Neural cell (in vitro differentiated cells): ENCODE measurements around the gene PTRH2. TPM values are rescaled to one million over a fixed set of nuclear protein-coding genes. Genes with fewer than 3 reads are reported as not detected.
"Not testable (repeated sequence)": the region's sequence is repeated elsewhere in the genome, so short reads cannot be mapped to it uniquely, and the experiment has no call there.

Source experiments
- H2AFZ ChIP-seq: fragments of 200-600, 300-800 bp; sonication (generic), shearing (Covaris generic); 2 replicates; pipeline ENCODE4 v1.6.0; 2014; ENCODE audit warnings: low read depth, mild to moderate bottlenecking, antibody characterized with exemption, low read length, moderate library complexity
- H3F3A ChIP-seq: fragments of 200-600 bp; shearing (Covaris generic); 2 replicates; pipeline ENCODE4 v1.6.1; 2016; ENCODE audit warnings: mild to moderate bottlenecking, moderate library complexity, mixed read lengths, antibody characterized with exemption, low read length; ENCODE audit not compliant: insufficient read depth, poor library complexity, severe bottlenecking
- H3K27ac ChIP-seq: fragments of 200-600, 300-800 bp; sonication (generic), shearing (Covaris generic); 2 replicates; pipeline ENCODE4 v1.5.1; 2014; ENCODE audit warnings: mild to moderate bottlenecking, low read length, moderate library complexity
- H3K27me3 ChIP-seq: fragments of 300-800, 200-600 bp; sonication (generic), shearing (Covaris generic); 2 replicates; pipeline ENCODE4 v1.6.0; 2014; ENCODE audit warnings: mild to moderate bottlenecking, low read depth, low read length, moderate library complexity; ENCODE audit not compliant: insufficient read depth
- H3K36me3 ChIP-seq: fragments of 300-800, 200-600 bp; sonication (generic), shearing (Covaris generic); 2 replicates; pipeline ENCODE4 v1.5.1; 2014; ENCODE audit warnings: mild to moderate bottlenecking, antibody characterized with exemption, low read length, moderate library complexity; ENCODE audit not compliant: insufficient read depth
- H3K4me2 ChIP-seq: fragments of 300-800, 200-600 bp; sonication (generic), shearing (Covaris generic); 2 replicates; pipeline ENCODE4 v1.6.0; 2014; ENCODE audit warnings: mild to moderate bottlenecking, low read length
- H3K4me3 ChIP-seq: fragments of 300-800, 200-600 bp; sonication (generic), shearing (Covaris generic); 2 replicates; pipeline ENCODE4 v1.5.1; 2014; ENCODE audit warnings: mild to moderate bottlenecking, low read length, moderate library complexity
- H3K79me2 ChIP-seq: fragments of 200-600 bp; shearing (Covaris generic); replicated peaks from 2 replicates; pipeline ENCODE4 v1.6.0; 2014; ENCODE audit warnings: mild to moderate bottlenecking, low read length, moderate library complexity; ENCODE audit not compliant: insufficient read depth
- H3K9ac ChIP-seq: fragments of 300-800, 200-600 bp; sonication (generic), shearing (Covaris generic); 2 replicates; pipeline ENCODE4 v1.6.1; 2016; ENCODE audit warnings: mild to moderate bottlenecking, low read length, mixed read lengths
- H3K9me2 ChIP-seq: fragments of 200-600 bp; shearing (Covaris generic); 2 replicates; pipeline ENCODE4 v1.6.1; 2016; ENCODE audit warnings: mild to moderate bottlenecking, low read length, mixed read lengths; ENCODE audit not compliant: insufficient read depth
- H3K9me3 ChIP-seq: fragments of 200-600, 300-800 bp; sonication (generic), shearing (Covaris generic); 2 replicates; pipeline ENCODE4 v1.6.1; 2016; ENCODE audit warnings: mild to moderate bottlenecking, mixed run types, low read length, moderate library complexity, mixed read lengths
- H4K20me1 ChIP-seq: fragments of 200-600 bp; shearing (Covaris generic); 2 replicates; pipeline ENCODE4 v1.6.1; 2016; ENCODE audit warnings: mild to moderate bottlenecking, mixed run types; ENCODE audit not compliant: insufficient read depth
- RAD21 ChIP-seq: fragments of 450-650 bp; conservative IDR thresholded peaks from 2 replicates; pipeline ENCODE4 v1.6.1; 2014; ENCODE audit warnings: antibody characterized with exemption, mild to moderate bottlenecking, moderate library complexity
- SMC3 ChIP-seq: fragments of 450-650 bp; conservative IDR thresholded peaks from 2 replicates; pipeline ENCODE4 v1.6.1; 2014; ENCODE audit warnings: antibody characterized with exemption, mild to moderate bottlenecking, moderate library complexity; ENCODE audit not compliant: poor library complexity
- TAF1 ChIP-seq: IDR thresholded peaks from 2 replicates; pipeline ENCODE4 v1.6.1; 2012; ENCODE audit warnings: low read depth
- polyA plus RNA-seq: library from polyadenylated mRNA; depleted of rRNA; stranded (reverse); fragments of >200 nt; gene quantifications from 2 replicates; pipeline ENCODE4 v1.2.3, GENCODE V29; 2014
- TF ChIP-seq, protein P1 (sequence below): IDR thresholded peaks from 2 replicates; pipeline ENCODE4 v1.6.1; 2012; ENCODE audit warnings: borderline replicate concordance
- TF ChIP-seq, protein P2 (sequence below): fragments of 450-650 bp; IDR thresholded peaks from 2 replicates; pipeline ENCODE4 v1.5.1; 2014; ENCODE audit warnings: antibody characterized with exemption, mild to moderate bottlenecking, moderate library complexity; ENCODE audit not compliant: poor library complexity, severe bottlenecking

Gene PTRH2
- polyA plus RNA-seq, 1 donor from 2014 or later, result 11.7 TPM

DNA sequence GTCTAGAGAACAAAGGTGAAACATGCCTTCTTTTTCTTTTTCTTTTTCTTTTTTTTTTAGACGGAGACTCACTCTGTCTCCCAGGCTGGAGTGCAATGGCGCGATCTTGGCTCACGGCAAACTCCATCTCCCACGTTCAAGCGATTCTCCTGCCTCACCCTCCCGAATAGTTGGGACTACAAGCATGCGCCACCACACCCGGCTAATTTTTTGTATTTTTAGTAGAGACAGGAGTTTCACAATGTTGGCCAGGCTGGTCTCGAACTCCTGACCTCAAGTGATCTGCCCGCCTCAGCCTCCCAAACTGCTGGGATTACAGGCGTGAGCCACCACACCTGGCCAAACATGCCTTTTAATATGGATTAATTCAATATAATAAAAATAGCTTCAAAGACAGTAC, 47.8 kb upstream of the PTRH2 start:
- not testable (repeated sequence) for H3K9me3 ChIP-seq, H4K20me1 ChIP-seq, H3K36me3 ChIP-seq, H3K9ac ChIP-seq, H3K27ac ChIP-seq, H2AFZ ChIP-seq, H3F3A ChIP-seq, H3K4me3 ChIP-seq, H3K27me3 ChIP-seq, H3K79me2 ChIP-seq, H3K9me2 ChIP-seq, H3K4me2 ChIP-seq

DNA sequence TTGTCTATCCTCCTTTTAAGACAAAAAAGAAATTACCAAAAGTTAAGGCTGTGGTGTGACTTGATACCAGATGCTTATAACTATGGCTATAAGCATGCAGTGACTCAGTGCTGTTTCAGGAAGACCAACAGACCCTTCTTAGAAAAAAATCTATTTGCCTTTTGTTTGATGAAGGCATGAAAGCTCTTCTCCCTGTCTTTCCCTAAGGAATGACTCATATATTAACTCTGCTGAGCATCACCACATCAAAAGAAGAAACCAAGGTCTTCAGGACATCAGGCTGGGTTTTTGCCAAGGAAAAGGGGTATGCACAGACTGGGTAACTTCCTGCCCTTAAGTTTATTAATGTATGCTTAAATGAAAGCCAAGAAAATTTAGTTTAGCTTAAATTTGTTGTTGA, 47.3 kb upstream of the PTRH2 start:
- no peak overlapping the region for H3K4me3 ChIP-seq
- no peaks in the 10 kb centered on the region for H4K20me1 ChIP-seq
- no peak overlapping the region for H3K27ac ChIP-seq
- no peaks in the 10 kb centered on the region for H3K9me3 ChIP-seq
- H3K9ac ChIP-seq, result no peak overlapping the region
- H3F3A ChIP-seq, result no peaks in the 10 kb centered on the region
- no peaks in the 10 kb centered on the region for H3K36me3 ChIP-seq
- TF ChIP-seq, protein P1, sequence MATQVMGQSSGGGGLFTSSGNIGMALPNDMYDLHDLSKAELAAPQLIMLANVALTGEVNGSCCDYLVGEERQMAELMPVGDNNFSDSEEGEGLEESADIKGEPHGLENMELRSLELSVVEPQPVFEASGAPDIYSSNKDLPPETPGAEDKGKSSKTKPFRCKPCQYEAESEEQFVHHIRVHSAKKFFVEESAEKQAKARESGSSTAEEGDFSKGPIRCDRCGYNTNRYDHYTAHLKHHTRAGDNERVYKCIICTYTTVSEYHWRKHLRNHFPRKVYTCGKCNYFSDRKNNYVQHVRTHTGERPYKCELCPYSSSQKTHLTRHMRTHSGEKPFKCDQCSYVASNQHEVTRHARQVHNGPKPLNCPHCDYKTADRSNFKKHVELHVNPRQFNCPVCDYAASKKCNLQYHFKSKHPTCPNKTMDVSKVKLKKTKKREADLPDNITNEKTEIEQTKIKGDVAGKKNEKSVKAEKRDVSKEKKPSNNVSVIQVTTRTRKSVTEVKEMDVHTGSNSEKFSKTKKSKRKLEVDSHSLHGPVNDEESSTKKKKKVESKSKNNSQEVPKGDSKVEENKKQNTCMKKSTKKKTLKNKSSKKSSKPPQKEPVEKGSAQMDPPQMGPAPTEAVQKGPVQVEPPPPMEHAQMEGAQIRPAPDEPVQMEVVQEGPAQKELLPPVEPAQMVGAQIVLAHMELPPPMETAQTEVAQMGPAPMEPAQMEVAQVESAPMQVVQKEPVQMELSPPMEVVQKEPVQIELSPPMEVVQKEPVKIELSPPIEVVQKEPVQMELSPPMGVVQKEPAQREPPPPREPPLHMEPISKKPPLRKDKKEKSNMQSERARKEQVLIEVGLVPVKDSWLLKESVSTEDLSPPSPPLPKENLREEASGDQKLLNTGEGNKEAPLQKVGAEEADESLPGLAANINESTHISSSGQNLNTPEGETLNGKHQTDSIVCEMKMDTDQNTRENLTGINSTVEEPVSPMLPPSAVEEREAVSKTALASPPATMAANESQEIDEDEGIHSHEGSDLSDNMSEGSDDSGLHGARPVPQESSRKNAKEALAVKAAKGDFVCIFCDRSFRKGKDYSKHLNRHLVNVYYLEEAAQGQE, result no peak
- H2AFZ ChIP-seq, result no peak overlapping the region
- H3K9me2 ChIP-seq, result no peaks in the 10 kb centered on the region
- no peaks in the 10 kb centered on the region for H3K79me2 ChIP-seq
- no peaks in the 10 kb centered on the region for H3K27me3 ChIP-seq
- no peak overlapping the region for H3K4me2 ChIP-seq

DNA sequence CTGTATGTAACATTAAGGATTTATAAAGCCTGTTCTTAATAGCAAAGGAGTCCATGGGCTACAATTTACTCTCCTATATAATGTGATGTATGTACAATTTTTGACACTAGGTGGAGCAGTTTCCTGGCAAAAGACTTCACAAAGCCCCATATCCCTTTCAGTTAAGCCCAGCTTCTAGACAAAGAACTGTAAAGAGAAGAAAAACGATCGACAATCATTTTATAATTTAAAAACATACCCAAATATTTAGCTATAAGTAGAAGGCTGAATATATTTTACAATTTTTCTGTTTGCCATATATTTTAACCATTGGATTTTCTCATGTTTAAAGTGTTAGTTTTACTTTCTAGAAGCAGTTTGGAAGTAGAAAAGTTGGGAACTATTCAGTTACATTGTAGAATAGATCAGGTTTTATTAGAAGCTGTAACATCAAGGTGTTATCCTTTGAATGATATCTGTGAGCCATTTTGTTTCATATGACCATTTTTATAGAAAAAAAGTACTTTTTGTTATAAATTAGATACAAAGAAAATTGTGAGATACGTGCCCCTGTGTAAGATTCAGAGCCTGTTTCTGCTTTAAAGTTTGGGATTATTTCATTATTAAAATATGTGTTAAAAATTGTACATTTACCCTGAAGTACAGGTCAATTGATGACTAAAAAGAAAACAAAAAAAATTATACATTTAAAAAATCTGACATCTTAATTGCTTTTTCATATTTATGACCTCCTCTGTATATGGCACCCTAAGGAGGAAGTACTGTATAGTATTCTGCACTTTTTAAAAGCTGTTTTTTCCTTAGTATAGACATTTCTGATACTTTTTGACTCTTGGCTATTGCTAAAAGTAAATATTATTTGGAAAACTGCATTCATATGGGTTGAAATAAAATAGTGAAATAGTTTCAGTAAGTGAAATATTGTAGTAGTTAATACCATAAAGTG, 46.6 kb upstream of the PTRH2 start:
- no peaks in the 10 kb centered on the region for H4K20me1 ChIP-seq
- H3K27me3 ChIP-seq, result no peaks in the 10 kb centered on the region
- no peaks in the 10 kb centered on the region for H3K79me2 ChIP-seq
- H2AFZ ChIP-seq, result no peak overlapping the region
- no peak overlapping the region for H3K4me3 ChIP-seq
- no peak overlapping the region for H3K27ac ChIP-seq
- H3K9ac ChIP-seq, result no peak overlapping the region
- no peaks in the 10 kb centered on the region for H3K9me2 ChIP-seq
- no peak overlapping the region for H3K4me2 ChIP-seq
- no peaks in the 10 kb centered on the region for H3F3A ChIP-seq
- H3K36me3 ChIP-seq, result no peaks in the 10 kb centered on the region
- H3K9me3 ChIP-seq, result no peaks in the 10 kb centered on the region
- TF ChIP-seq SMC3 (peak; percentile 80), RAD21 (peak; percentile 77), TAF1 (no peak)
- TF ChIP-seq, protein P2, sequence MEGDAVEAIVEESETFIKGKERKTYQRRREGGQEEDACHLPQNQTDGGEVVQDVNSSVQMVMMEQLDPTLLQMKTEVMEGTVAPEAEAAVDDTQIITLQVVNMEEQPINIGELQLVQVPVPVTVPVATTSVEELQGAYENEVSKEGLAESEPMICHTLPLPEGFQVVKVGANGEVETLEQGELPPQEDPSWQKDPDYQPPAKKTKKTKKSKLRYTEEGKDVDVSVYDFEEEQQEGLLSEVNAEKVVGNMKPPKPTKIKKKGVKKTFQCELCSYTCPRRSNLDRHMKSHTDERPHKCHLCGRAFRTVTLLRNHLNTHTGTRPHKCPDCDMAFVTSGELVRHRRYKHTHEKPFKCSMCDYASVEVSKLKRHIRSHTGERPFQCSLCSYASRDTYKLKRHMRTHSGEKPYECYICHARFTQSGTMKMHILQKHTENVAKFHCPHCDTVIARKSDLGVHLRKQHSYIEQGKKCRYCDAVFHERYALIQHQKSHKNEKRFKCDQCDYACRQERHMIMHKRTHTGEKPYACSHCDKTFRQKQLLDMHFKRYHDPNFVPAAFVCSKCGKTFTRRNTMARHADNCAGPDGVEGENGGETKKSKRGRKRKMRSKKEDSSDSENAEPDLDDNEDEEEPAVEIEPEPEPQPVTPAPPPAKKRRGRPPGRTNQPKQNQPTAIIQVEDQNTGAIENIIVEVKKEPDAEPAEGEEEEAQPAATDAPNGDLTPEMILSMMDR, result peak; percentile 79
